Gastrocnemius medialis (tissue), 4 donors: Measurements from ENCODE around the gene ZFHX3. TPM values are rescaled to one million over a fixed set of nuclear protein-coding genes. Genes with fewer than 3 reads are reported as not detected.

Experiments
- ATAC-seq, 2 donors: fragments of 150-250 bp; one replicate each; pipeline ENCODE4 v1.9.1; 2016
- DNase-seq, 2 donors: peaks; one replicate each; pipeline ENCODE4 v3.0.0-alpha.2; 2019
- H3K27ac ChIP-seq, 4 donors: fragments of 200-600 bp; sonication (generic); 1 replicate in 1 of 4; 2 replicates in 3 of 4; pipeline ENCODE4 v1.5.1; 2016 to 2018; ENCODE audit warnings: mild to moderate bottlenecking in 2 of 4, moderate library complexity in 1 of 4
- H3K27me3 ChIP-seq, 3 donors: fragments of 200-600 bp; sonication (generic) in 2 of 3; 1 replicate in 1 of 3; 2 replicates in 2 of 3; pipeline versions ENCODE4 v1.5.1 to v1.6.0; 2016 to 2019; ENCODE audit warnings: mild to moderate bottlenecking in 1 of 3, moderate library complexity in 1 of 3
- H3K36me3 ChIP-seq, 2 donors: fragments of 200-600 bp; sonication (generic) in 1 of 2; one replicate each; pipeline ENCODE4 v1.5.1; 2017 to 2018
- H3K4me1 ChIP-seq, 2 donors: fragments of 200-600 bp; sonication (generic) in 1 of 2; one replicate each; pipeline ENCODE4 v1.5.1; 2016 to 2017; ENCODE audit warnings: mild to moderate bottlenecking in 2 of 2
- H3K4me3 ChIP-seq, 4 donors: fragments of 200-600 bp; sonication (generic) in 3 of 4; 1 replicate in 1 of 4; 2 replicates in 3 of 4; pipeline ENCODE4 v1.5.1; 2016 to 2019; ENCODE audit warnings: mild to moderate bottlenecking in 2 of 4
- H3K9me3 ChIP-seq, 3 donors: fragments of 200-600 bp; sonication (generic) in 2 of 3; 1 replicate in 1 of 3; 2 replicates in 2 of 3; pipeline ENCODE4 v1.5.1; 2016 to 2019
- CTCF ChIP-seq, 5 experiments: fragments of 450-650 bp in 3 of 5; fragments of 200-600 bp in 2 of 5; sonication (generic) in 2 of 5; IDR thresholded peaks in 4 of 5; conservative IDR thresholded peaks in 1 of 5; 1 replicate in 4 of 5; 2 replicates in 1 of 5; pipeline ENCODE4 v1.5.1; 2016 to 2019; ENCODE audit warnings: antibody characterized with exemption in 5 of 5, mild to moderate bottlenecking in 3 of 5, moderate library complexity in 3 of 5
- POLR2A ChIP-seq, 2 donors: fragments of 450-650 bp; IDR thresholded peaks; one replicate each; pipeline ENCODE4 v1.6.1; 2017; ENCODE audit warnings: antibody characterized with exemption in 2 of 2, mild to moderate bottlenecking in 2 of 2, moderate library complexity in 2 of 2
- in situ Hi-C, 4 donors: fragments of 200-750 bp; cut with MboI; loops; one replicate each; pipeline versions ENCODE4 v1.15.0 to v1.8.0; 2017; ENCODE audit warnings: low sequenced_read_pairs in 4 of 4
- intact Hi-C: fragments of 100-400 bp; cut with DNase I; formaldehyde crosslinking; loops from one replicate; pipeline ENCODE4 v1.15.1; 2023; ENCODE audit warnings: low total_unique reads
- total RNA-seq, 4 donors: library from RNA; depleted of rRNA; stranded (reverse); fragments of >200 nt; gene quantifications; one replicate each; pipeline versions ENCODE4 v1.1.0 to v1.2.3, GENCODE V29; 2016

Gene ZFHX3
- total RNA-seq, 4 donors from 2014 or later = 14.0 to 28.5 (median 27.3) TPM

- intact Hi-C loops = no loop called here
- in situ Hi-C loops = no loop called here
- TF ChIP-seq POLR2A (IDR thresholded peaks at IDR 0.05) = no peak
- TF ChIP-seq CTCF (IDR thresholded peaks at IDR 0.05 in 4 of 5, conservative IDR thresholded peaks at IDR 0.05 in 1 of 5) = no peak
- peaks cover 28 to 40% of the 10 kb centered on the region in 2 donors for H3K4me1 ChIP-seq
- no peaks in the 10 kb centered on the region for H3K27me3 ChIP-seq
- DNase-seq = no peak
- no peak overlapping the region for H3K4me3 ChIP-seq
- H3K36me3 ChIP-seq = no peaks in the 10 kb centered on the region
- no peaks in the 10 kb centered on the region for H3K9me3 ChIP-seq
- no peak for ATAC-seq
- no peak overlapping the region for H3K27ac ChIP-seq
Measured at GRCh38 chr16:72873044-72873443, 174.9 kb downstream of the ZFHX3 start.

- intact Hi-C loops = no loop called here
- no peak overlapping the region for H3K27ac ChIP-seq
- H3K4me3 ChIP-seq = no peak overlapping the region
- no peak for ATAC-seq
- DNase-seq = no peak
- H3K9me3 ChIP-seq = no peaks in the 10 kb centered on the region
- no peaks in the 10 kb centered on the region for H3K27me3 ChIP-seq
- H3K36me3 ChIP-seq = no peaks in the 10 kb centered on the region
- TF ChIP-seq POLR2A (IDR thresholded peaks at IDR 0.05) (no peak), CTCF (IDR thresholded peaks at IDR 0.05 in 4 of 5, conservative IDR thresholded peaks at IDR 0.05 in 1 of 5) (no peak)
- H3K4me1 ChIP-seq = peaks cover 7 to 11% of the 10 kb centered on the region in 2 donors
- in situ Hi-C loops = no loop called here
Measured at GRCh38 chr16:72865835-72866234, 182.1 kb downstream of the ZFHX3 start.

- H3K36me3 ChIP-seq = no peaks in the 10 kb centered on the region
- no peak for TF ChIP-seq POLR2A (IDR thresholded peaks at IDR 0.05)
- no peak for TF ChIP-seq CTCF (IDR thresholded peaks at IDR 0.05 in 4 of 5, conservative IDR thresholded peaks at IDR 0.05 in 1 of 5)
- H3K27ac ChIP-seq = no peak overlapping the region
- H3K9me3 ChIP-seq = no peaks in the 10 kb centered on the region
- H3K4me1 ChIP-seq = peaks cover 9 to 15% of the 10 kb centered on the region in 2 donors
- no peak overlapping the region for H3K4me3 ChIP-seq
- no peaks in the 10 kb centered on the region for H3K27me3 ChIP-seq
- no peak for ATAC-seq
- in situ Hi-C loops (no loop called here), intact Hi-C loops (no loop called here)
- no peak for DNase-seq
Measured at GRCh38 chr16:72865258-72865657, 182.7 kb downstream of the ZFHX3 start.

- no peaks in the 10 kb centered on the region for H3K27me3 ChIP-seq
- TF ChIP-seq POLR2A (IDR thresholded peaks at IDR 0.05) (no peak), CTCF (IDR thresholded peaks at IDR 0.05 in 4 of 5, conservative IDR thresholded peaks at IDR 0.05 in 1 of 5) (no peak)
- DNase-seq = no peak
Measured at GRCh38 chr16:72864130-72864833, 183.6 kb downstream of the ZFHX3 start.

GRCh38 chr16:72862090-72862489, 185.8 kb downstream of the ZFHX3 start:
- intact Hi-C loops (no loop called here), in situ Hi-C loops (no loop called here)
- no peak overlapping the region for H3K4me3 ChIP-seq
- DNase-seq = no peak
- H3K36me3 ChIP-seq = no peaks in the 10 kb centered on the region
- ATAC-seq = no peak
- H3K27ac ChIP-seq = no peak overlapping the region
- H3K27me3 ChIP-seq = no peaks in the 10 kb centered on the region
- TF ChIP-seq POLR2A (IDR thresholded peaks at IDR 0.05) (no peak), CTCF (IDR thresholded peaks at IDR 0.05 in 4 of 5, conservative IDR thresholded peaks at IDR 0.05 in 1 of 5) (no peak)
- H3K9me3 ChIP-seq = no peaks in the 10 kb centered on the region
- peaks cover 28 to 34% of the 10 kb centered on the region in 2 donors for H3K4me1 ChIP-seq

More at GRCh38 chr16:72864130-72864833, 183.6 kb downstream of the ZFHX3 start:
- ATAC-seq = no peak
- H3K36me3 ChIP-seq = no peaks in the 10 kb centered on the region
- H3K27ac ChIP-seq = no peak overlapping the region
- H3K4me3 ChIP-seq = no peak overlapping the region
- no peaks in the 10 kb centered on the region for H3K9me3 ChIP-seq
- peaks cover 13 to 23% of the 10 kb centered on the region in 2 donors for H3K4me1 ChIP-seq
- in situ Hi-C loops (no loop called here), intact Hi-C loops (no loop called here)
